Neuronal stem cell (in vitro differentiated cells): ENCODE measurements around the gene ANO1.

Source experiments
- DNase-seq: peaks from one replicate; pipeline ENCODE4 v3.0.0-alpha.2; 2013; ENCODE audit warnings: low spot score
- H2AFZ ChIP-seq: one replicate; pipeline ENCODE4 v1.6.1; 2013; ENCODE audit warnings: mild to moderate bottlenecking, low read length, inconsistent platforms
- H2AK5ac ChIP-seq: 2 replicates; pipeline ENCODE4 v1.6.1; 2013; ENCODE audit warnings: low read depth, mild to moderate bottlenecking, inconsistent platforms, low read length, moderate library complexity, mixed read lengths
- H2BK120ac ChIP-seq: 2 replicates; pipeline ENCODE4 v1.6.1; 2013; ENCODE audit warnings: low read depth, mild to moderate bottlenecking, inconsistent platforms, low read length, moderate library complexity, mixed read lengths
- H2BK12ac ChIP-seq: one replicate; pipeline ENCODE4 v1.6.1; 2013; ENCODE audit warnings: low read length, inconsistent platforms
- H2BK15ac ChIP-seq: 2 replicates; pipeline ENCODE4 v1.6.1; 2013; ENCODE audit warnings: mild to moderate bottlenecking, low read length, inconsistent platforms, mixed read lengths
- H2BK5ac ChIP-seq: one replicate; pipeline ENCODE4 v1.6.1; 2013; ENCODE audit warnings: inconsistent platforms, mild to moderate bottlenecking, low read length, moderate library complexity
- H3K14ac ChIP-seq: one replicate; pipeline ENCODE4 v1.6.1; 2013; ENCODE audit warnings: low read length, inconsistent platforms
- H3K18ac ChIP-seq: 2 replicates; pipeline ENCODE4 v1.6.1; 2013; ENCODE audit warnings: low read length, inconsistent platforms
- H3K23ac ChIP-seq: 2 replicates; pipeline ENCODE4 v1.6.1; 2013; ENCODE audit warnings: low read depth, mild to moderate bottlenecking, mixed read lengths, low read length, inconsistent platforms; ENCODE audit not compliant: poor library complexity
- H3K27ac ChIP-seq: replicated peaks from 3 replicates; pipeline ENCODE4 v1.5.1; 2013; ENCODE audit warnings: low read length, inconsistent platforms
- H3K27me3 ChIP-seq, 3 experiments: 2 replicates each; pipeline ENCODE4 v1.6.1; 2013; ENCODE audit warnings: low read length in 3 of 3, mild to moderate bottlenecking in 2 of 3, inconsistent platforms in 1 of 3, low read depth in 1 of 3, mixed read lengths in 1 of 3, moderate library complexity in 1 of 3; ENCODE audit not compliant: control insufficient read depth in 3 of 3, insufficient read depth in 3 of 3
- H3K36me3 ChIP-seq, 2 donors: replicated peaks in 1 of 2; 2 replicates each; pipeline ENCODE4 v1.6.1; 2013; ENCODE audit warnings: low read length in 2 of 2; ENCODE audit not compliant: control insufficient read depth in 2 of 2, insufficient read depth in 2 of 2
- H3K4ac ChIP-seq: 2 replicates; pipeline ENCODE4 v1.6.1; 2013; ENCODE audit warnings: inconsistent platforms, mild to moderate bottlenecking, low read length, moderate library complexity
- H3K4me1 ChIP-seq, 2 donors: 1 replicate in 1 of 2; 2 replicates in 1 of 2; pipeline ENCODE4 v1.6.1; 2013; ENCODE audit warnings: low read length in 2 of 2, low read depth in 1 of 2; ENCODE audit not compliant: control insufficient read depth in 2 of 2, insufficient read depth in 1 of 2
- H3K4me2 ChIP-seq: one replicate; pipeline ENCODE4 v1.6.1; 2013; ENCODE audit warnings: mild to moderate bottlenecking, low read length, inconsistent platforms; ENCODE audit not compliant: insufficient read depth, poor library complexity, severe bottlenecking
- H3K4me3 ChIP-seq, 2 donors: 2 replicates each; pipeline ENCODE4 v1.5.1; 2013; ENCODE audit warnings: low read length in 2 of 2, mild to moderate bottlenecking in 2 of 2, inconsistent platforms in 1 of 2, moderate library complexity in 1 of 2
- H3K79me1 ChIP-seq: one replicate; pipeline ENCODE4 v1.6.1; 2013; ENCODE audit warnings: low read depth, mild to moderate bottlenecking, inconsistent platforms, low read length, moderate library complexity
- H3K9ac ChIP-seq: one replicate; pipeline ENCODE4 v1.6.1; 2013; ENCODE audit warnings: mild to moderate bottlenecking, low read depth, low read length, inconsistent platforms; ENCODE audit not compliant: poor library complexity
- H3K9me3 ChIP-seq, 2 donors: replicated peaks in 1 of 2; 2 replicates each; pipeline versions ENCODE3 to v1.6.1; 2013; ENCODE audit warnings: low read length in 2 of 2, mild to moderate bottlenecking in 2 of 2, inconsistent platforms in 1 of 2, low read depth in 1 of 2, mixed read lengths in 1 of 2, moderate library complexity in 1 of 2; ENCODE audit not compliant: control insufficient read depth in 2 of 2, insufficient read depth in 1 of 2
- H4K8ac ChIP-seq: one replicate; pipeline ENCODE4 v1.6.1; 2013; ENCODE audit warnings: low read depth, mild to moderate bottlenecking, inconsistent platforms, low read length, moderate library complexity
- H4K91ac ChIP-seq: one replicate; pipeline ENCODE4 v1.6.1; 2013; ENCODE audit warnings: low read length, low read depth, mild to moderate bottlenecking, inconsistent platforms; ENCODE audit not compliant: poor library complexity
- WGBS, 2 donors: extraction: QIAGEN DNeasy Blood & Tissue Kit; methylation state at CpG; one replicate each; pipeline ENCODE4 v1.1.7; 2013; ENCODE audit warnings: missing lambda C conversion rate in 2 of 2, mixed read lengths in 1 of 2; ENCODE audit not compliant: insufficient read length in 2 of 2, insufficient replicate concordance in 1 of 2; ENCODE audit errors: extremely low coverage in 2 of 2; 5-methylcytosine and 5-hydroxymethylcytosine counted together

Gene ANO1

DNA sequence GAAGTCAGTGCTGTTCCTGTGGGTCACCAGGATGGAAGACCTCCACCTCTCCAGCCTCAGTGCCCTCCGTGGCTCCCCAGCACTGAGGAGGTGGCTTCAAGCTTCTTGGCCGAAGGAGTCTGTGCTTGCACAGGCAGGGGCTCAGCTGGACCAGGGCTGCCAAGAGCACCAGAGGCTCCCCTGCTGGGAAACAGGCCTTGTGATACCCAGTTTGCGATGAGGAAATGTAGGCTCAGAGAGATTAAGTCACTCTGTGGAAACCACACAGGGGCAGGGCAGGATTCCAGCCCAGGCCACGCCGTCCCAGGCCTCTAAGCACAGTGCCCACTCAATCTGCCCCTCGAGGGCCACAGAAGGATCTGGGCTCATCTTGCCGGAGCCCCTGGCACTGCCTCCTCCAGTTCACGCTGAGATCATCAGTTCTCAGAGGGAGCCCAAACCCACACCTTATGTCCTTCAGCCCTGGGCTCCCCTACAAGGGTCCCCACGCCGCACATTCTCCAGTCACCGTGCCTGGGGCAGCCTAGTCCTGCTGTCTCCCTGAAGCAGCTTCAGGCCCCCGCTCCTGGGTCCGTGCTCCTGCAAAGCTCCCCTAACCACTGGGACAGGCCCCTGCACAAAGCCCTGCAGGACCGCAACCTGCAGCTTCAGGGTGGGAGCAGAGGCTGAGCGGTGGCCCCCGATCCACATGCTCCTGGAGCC is 21.6 kb downstream of the ANO1 start:
- H3K4me1 ChIP-seq = peaks cover 0 to 8% of the 10 kb centered on the region in 2 donors
- no peak overlapping the region for H3K4me2 ChIP-seq
- H2BK5ac ChIP-seq = peak overlapping the region; percentile 71
- H4K8ac ChIP-seq = no peak overlapping the region
- no peak overlapping the region for H2AFZ ChIP-seq
- H2BK15ac ChIP-seq = peak overlapping the region; percentile 83
- H2BK120ac ChIP-seq = no peak overlapping the region
- no peaks in the 10 kb centered on the region for H3K36me3 ChIP-seq
- H4K91ac ChIP-seq = peak overlapping the region; percentile 48
- no peaks in the 10 kb centered on the region for H3K79me1 ChIP-seq
- no CpG with 5 or more reads among the region's 16 CpGs for WGBS, 2 donors
- H3K4ac ChIP-seq = no peak overlapping the region
- peak overlapping the region; percentile 66 for H3K14ac ChIP-seq
- H2AK5ac ChIP-seq = peak overlapping the region; percentile 91
- H3K27me3 ChIP-seq = peaks cover 0 to 26% (median 0%) of the 10 kb centered on the region in 3 experiments
- H3K27ac ChIP-seq = no peak overlapping the region
- no peak for DNase-seq
- H3K23ac ChIP-seq = no peak overlapping the region
- no peak overlapping the region for H2BK12ac ChIP-seq
- no peaks in the 10 kb centered on the region for H3K9me3 ChIP-seq
- no peak overlapping the region for H3K4me3 ChIP-seq
- H3K18ac ChIP-seq = peak overlapping the region; percentile 77
- H3K9ac ChIP-seq = peak overlapping the region; percentile 40

DNA sequence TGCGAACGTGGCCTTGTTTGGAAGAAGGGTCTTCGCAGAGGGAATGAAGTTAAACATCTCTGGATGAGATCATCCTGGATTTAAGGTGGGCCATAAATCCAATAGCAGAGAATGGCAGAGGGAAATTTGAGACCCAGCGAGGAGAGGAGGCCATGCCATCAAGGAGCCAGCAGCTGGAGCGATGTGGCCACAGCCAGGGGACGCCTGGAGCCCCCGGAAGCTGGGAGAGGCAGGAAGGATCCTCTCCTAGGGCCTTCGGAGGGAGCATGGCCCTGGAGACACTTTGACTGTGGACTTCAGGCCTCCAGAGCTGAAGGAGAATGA is 22.1 kb downstream of the ANO1 start:
- Histone ChIP-seq H3K79me1 (no peaks in the 10 kb centered on the region), H3K9ac (no peak overlapping the region), H2BK12ac (no peak overlapping the region), H2BK120ac (no peak overlapping the region), H3K27me3 (peaks cover 0 to 26% (median 0%) of the 10 kb centered on the region in 3 experiments), H2BK15ac (peak overlapping the region; percentile 83), H2AK5ac (peak overlapping the region; percentile 91), H4K8ac (no peak overlapping the region), H3K4me2 (no peak overlapping the region), H3K4ac (no peak overlapping the region), H3K9me3 (no peaks in the 10 kb centered on the region), H3K23ac (no peak overlapping the region), H3K18ac (peak overlapping the region; percentile 2), H3K14ac (no peak overlapping the region), H2AFZ (no peak overlapping the region), H4K91ac (no peak overlapping the region), H3K4me1 (peaks cover 0 to 12% of the 10 kb centered on the region in 2 donors), H3K27ac (no peak overlapping the region), H3K36me3 (no peaks in the 10 kb centered on the region), H2BK5ac (no peak overlapping the region), H3K4me3 (no peak overlapping the region)
- no CpG with 5 or more reads among the region's 8 CpGs for WGBS, 2 donors
- no peak for DNase-seq

DNA sequence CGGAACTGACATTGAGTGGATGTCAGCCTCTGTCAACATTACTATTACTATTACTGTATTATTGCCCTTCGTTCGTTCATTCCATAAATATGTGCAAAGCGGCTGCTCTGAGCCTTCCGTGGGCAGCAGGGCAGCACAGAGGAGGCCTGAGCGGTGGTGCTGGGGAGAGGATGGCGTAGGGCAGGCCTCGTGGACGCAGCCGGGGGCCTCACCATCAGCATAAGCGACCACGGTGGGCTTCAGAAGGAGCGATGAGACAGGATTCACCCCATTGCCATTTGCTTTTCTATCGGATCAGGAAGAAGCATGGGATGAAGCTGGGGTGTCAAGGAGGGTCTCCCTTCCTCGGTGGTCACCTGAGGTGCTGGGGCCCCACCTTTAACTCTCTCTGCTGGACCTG is 22.7 kb downstream of the ANO1 start:
- H2AFZ ChIP-seq = no peak overlapping the region
- H3K27me3 ChIP-seq = peaks cover 0 to 30% (median 0%) of the 10 kb centered on the region in 3 experiments
- H2BK15ac ChIP-seq = peak overlapping the region; percentile 56
- H3K14ac ChIP-seq = no peak overlapping the region
- H3K36me3 ChIP-seq = no peaks in the 10 kb centered on the region
- no peak overlapping the region for H2BK12ac ChIP-seq
- no peak overlapping the region for H3K4me2 ChIP-seq
- no peak for DNase-seq
- no peak overlapping the region for H2BK120ac ChIP-seq
- no peak overlapping the region for H3K23ac ChIP-seq
- peaks cover 0 to 13% of the 10 kb centered on the region in 2 donors for H3K4me1 ChIP-seq
- no peaks in the 10 kb centered on the region for H3K9me3 ChIP-seq
- H2BK5ac ChIP-seq = no peak overlapping the region
- no peak overlapping the region for H3K9ac ChIP-seq
- H3K4ac ChIP-seq = no peak overlapping the region
- no peaks in the 10 kb centered on the region for H3K79me1 ChIP-seq
- peak overlapping the region; percentile 1 for H2AK5ac ChIP-seq
- H3K18ac ChIP-seq = peak overlapping the region; percentile 24
- no peak overlapping the region for H3K4me3 ChIP-seq
- H4K91ac ChIP-seq = no peak overlapping the region
- no CpG with 5 or more reads among the region's 15 CpGs for WGBS, 2 donors
- no peak overlapping the region for H4K8ac ChIP-seq
- H3K27ac ChIP-seq = no peak overlapping the region

DNA sequence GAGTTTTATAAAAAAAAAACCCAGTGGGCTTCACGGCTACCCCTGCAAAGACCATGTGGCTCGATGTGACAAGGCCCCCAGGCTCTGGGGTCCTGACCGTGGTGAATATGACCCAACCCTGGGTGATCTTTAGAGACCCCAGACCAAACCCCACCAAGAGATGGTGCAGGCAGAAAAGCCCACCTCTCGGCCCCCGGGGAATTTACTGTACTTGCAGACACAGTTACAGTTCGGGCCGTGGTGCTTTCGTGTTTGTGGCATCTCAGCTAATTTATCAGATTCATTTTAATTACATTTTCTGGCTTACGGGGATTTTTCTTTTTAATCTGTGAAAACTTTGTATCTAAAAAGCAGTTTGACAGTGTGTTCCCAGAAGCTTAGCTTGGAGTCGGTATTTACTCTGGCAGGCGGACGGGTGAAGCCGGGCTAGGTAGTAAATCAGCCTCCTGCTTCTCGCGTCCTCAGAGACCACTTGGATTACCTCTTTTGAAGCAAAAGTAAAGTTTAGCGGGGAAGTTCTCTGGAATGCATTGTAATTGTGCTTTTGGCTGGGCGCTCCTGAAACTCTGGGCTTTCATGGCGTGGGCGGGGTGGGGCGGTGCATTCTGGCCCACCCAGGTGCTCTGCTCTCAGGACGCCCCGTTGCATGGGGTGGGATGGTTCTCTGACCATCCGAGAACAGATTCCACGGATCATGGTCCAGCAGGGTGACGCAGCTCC is 25.3 kb downstream of the ANO1 start:
- H3K4ac ChIP-seq = no peak overlapping the region
- H2BK5ac ChIP-seq = no peak overlapping the region
- H2AFZ ChIP-seq = no peak overlapping the region
- no peak overlapping the region for H4K8ac ChIP-seq
- H3K14ac ChIP-seq = no peak overlapping the region
- H2BK15ac ChIP-seq = peak overlapping the region; percentile 40
- H4K91ac ChIP-seq = no peak overlapping the region
- H3K79me1 ChIP-seq = no peaks in the 10 kb centered on the region
- H3K27ac ChIP-seq = no peak overlapping the region
- DNase-seq = no peak
- no peak overlapping the region for H3K4me2 ChIP-seq
- H3K27me3 ChIP-seq = peaks cover 0 to 29% (median 0%) of the 10 kb centered on the region in 3 experiments
- no peak overlapping the region for H2BK12ac ChIP-seq
- H2BK120ac ChIP-seq = peak overlapping the region; percentile 21
- no peak overlapping the region for H3K9ac ChIP-seq
- H3K18ac ChIP-seq = no peak overlapping the region
- WGBS, 2 donors = no CpG with 5 or more reads among the region's 25 CpGs
- no peak overlapping the region for H3K23ac ChIP-seq
- no peaks in the 10 kb centered on the region for H3K9me3 ChIP-seq
- H3K36me3 ChIP-seq = no peaks in the 10 kb centered on the region
- peak overlapping the region; percentile 91 for H2AK5ac ChIP-seq
- no peak overlapping the region for H3K4me3 ChIP-seq
- peaks cover 0 to 20% of the 10 kb centered on the region in 2 donors for H3K4me1 ChIP-seq
